ENCODE measurements around the gene LPAR6.

LPAR6 gene

DNA sequence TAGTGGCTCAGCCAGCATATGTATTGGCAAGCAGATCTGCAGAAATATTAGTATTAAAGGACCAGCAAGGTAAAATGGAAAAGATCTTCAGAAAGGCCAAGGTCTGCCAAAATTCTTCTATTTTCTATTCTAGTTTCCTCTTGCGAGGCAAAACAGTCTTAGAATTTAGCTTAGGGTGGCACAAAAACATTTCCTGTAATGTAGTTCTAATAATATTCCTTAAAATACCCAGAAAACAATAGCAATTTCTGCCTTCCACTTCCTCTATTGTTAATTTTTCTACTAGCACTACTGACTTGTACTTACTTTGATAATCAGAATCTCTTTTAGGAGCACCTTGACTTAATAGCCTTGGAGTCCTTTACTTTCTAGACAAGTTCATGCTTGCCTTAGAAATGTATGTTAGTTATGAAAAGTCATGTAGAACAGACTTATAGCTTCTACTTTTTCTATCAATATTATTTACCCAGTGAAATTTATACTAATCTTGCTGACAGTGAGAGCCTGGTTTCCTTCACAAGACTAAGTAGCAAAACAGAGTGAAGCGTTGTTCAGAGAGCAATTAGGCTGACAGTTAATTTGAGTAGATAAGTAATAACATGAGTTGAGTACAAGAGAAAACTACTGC lies 23.9 kb upstream of the LPAR6 start:
- Histone ChIP-seq H4K20me1 (ENCODE audit: insufficient read depth, low read length) (no peaks in the 10 kb centered on the region), H3K27ac (ENCODE audit: low read depth, low read length, poor library complexity, severe bottlenecking) (no peak overlapping the region), H3K27me3 (ENCODE audit: insufficient read depth, low read length) (no peaks in the 10 kb centered on the region), H3K9me3 (ENCODE audit: low read length) (no peaks in the 10 kb centered on the region), H3K79me2 (ENCODE audit: insufficient read depth, low read length) (no peaks in the 10 kb centered on the region), H2AFZ (ENCODE audit: low read length) (no peak overlapping the region), H3K36me3 (ENCODE audit: insufficient read depth, low read length) (peaks cover 3% of the 10 kb centered on the region; the same call in 1 of the 2 replicates), H3F3A (ENCODE audit: insufficient read depth, low read length) (no peaks in the 10 kb centered on the region), H3K4me3 (ENCODE audit: low read depth, low read length, poor library complexity, severe bottlenecking) (no peak overlapping the region), H3K9ac (ENCODE audit: low read length) (no peak overlapping the region), H3K9me2 (ENCODE audit: low read depth, low read length) (no peaks in the 10 kb centered on the region), H3K4me1 (ENCODE audit: insufficient read depth, low read length, severe bottlenecking) (no peaks in the 10 kb centered on the region), H3K4me2 (ENCODE audit: low read length) (no peak overlapping the region)
- TF ChIP-seq, protein P1, sequence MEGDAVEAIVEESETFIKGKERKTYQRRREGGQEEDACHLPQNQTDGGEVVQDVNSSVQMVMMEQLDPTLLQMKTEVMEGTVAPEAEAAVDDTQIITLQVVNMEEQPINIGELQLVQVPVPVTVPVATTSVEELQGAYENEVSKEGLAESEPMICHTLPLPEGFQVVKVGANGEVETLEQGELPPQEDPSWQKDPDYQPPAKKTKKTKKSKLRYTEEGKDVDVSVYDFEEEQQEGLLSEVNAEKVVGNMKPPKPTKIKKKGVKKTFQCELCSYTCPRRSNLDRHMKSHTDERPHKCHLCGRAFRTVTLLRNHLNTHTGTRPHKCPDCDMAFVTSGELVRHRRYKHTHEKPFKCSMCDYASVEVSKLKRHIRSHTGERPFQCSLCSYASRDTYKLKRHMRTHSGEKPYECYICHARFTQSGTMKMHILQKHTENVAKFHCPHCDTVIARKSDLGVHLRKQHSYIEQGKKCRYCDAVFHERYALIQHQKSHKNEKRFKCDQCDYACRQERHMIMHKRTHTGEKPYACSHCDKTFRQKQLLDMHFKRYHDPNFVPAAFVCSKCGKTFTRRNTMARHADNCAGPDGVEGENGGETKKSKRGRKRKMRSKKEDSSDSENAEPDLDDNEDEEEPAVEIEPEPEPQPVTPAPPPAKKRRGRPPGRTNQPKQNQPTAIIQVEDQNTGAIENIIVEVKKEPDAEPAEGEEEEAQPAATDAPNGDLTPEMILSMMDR (IDR thresholded peaks at IDR 0.05; ENCODE audit: low read length) = no peak
- no peak for TF ChIP-seq EZH2 (IDR thresholded peaks at IDR 0.05; ENCODE audit: borderline replicate concordance, low read length)

DNA sequence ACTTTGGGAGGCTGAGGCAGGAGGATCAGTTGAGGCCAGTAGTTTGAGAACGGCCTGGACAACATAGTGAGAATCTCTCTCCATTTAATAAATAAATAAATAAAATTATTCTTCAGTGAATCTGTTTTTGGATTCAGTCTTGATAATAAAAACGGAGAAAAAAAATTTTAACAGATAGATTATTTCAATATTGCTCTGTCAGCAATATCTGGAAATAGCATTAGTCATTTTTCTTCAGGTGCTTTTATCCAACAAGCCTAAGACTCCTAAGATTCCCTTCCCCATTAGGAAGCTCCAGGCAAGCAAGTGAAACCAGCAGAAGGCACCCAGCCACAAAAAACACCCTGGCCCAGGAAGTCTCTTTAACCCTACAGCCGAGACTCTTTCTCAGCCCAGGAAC lies 21.3 kb upstream of the LPAR6 start:
- Histone ChIP-seq H3K4me3 (ENCODE audit: low read depth, low read length, poor library complexity, severe bottlenecking) (no peak overlapping the region), H3K9me2 (ENCODE audit: low read depth, low read length) (no peaks in the 10 kb centered on the region), H4K20me1 (ENCODE audit: insufficient read depth, low read length) (no peaks in the 10 kb centered on the region), H3K4me2 (ENCODE audit: low read length) (no peak overlapping the region), H3K36me3 (ENCODE audit: insufficient read depth, low read length) (peaks cover 3% of the 10 kb centered on the region; the same call in 1 of the 2 replicates), H3K9me3 (ENCODE audit: low read length) (no peaks in the 10 kb centered on the region), H3F3A (ENCODE audit: insufficient read depth, low read length) (no peaks in the 10 kb centered on the region), H3K27me3 (ENCODE audit: insufficient read depth, low read length) (no peaks in the 10 kb centered on the region), H2AFZ (ENCODE audit: low read length) (no peak overlapping the region), H3K9ac (ENCODE audit: low read length) (no peak overlapping the region), H3K4me1 (ENCODE audit: insufficient read depth, low read length, severe bottlenecking) (peaks cover 4% of the 10 kb centered on the region), H3K79me2 (ENCODE audit: insufficient read depth, low read length) (no peaks in the 10 kb centered on the region), H3K27ac (ENCODE audit: low read depth, low read length, poor library complexity, severe bottlenecking) (no peak overlapping the region)
- no peak for TF ChIP-seq EZH2 (IDR thresholded peaks at IDR 0.05; ENCODE audit: borderline replicate concordance, low read length)
- TF ChIP-seq, protein P1 (IDR thresholded peaks at IDR 0.05; ENCODE audit: low read length) = no peak

DNA sequence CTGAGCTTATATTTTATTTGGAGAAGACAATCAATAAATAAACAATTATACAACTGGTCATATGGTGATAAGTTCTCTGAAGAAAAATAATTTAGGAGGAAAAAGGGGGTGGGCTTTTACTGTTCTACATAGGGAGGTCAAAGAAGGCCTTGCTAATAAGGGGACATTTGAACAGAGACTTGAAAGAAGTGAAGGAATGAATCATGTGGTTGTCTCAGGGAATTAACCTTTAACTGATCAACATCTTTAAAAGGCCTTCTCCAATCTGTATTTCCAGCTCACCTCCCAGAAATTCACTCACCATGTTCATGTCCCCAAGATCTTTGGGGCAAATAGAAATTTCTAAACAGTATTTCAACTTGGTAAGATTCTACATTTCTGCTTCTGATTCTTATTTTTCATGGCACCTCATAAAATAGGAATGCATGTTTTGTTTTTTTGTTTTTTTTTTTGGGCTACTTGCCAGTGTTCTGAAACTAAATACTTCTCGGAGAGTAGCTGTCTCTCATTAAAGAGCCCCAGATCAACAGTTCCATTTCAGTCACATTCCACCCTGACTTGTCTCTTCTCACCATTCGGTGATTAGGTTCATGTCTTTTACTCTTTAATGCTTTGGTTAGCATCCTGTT lies 19.2 kb upstream of the LPAR6 start:
- Histone ChIP-seq H3K27me3 (ENCODE audit: insufficient read depth, low read length) (no peaks in the 10 kb centered on the region), H3K9me2 (ENCODE audit: low read depth, low read length) (no peaks in the 10 kb centered on the region), H3K27ac (ENCODE audit: low read depth, low read length, poor library complexity, severe bottlenecking) (no peak overlapping the region), H3K4me3 (ENCODE audit: low read depth, low read length, poor library complexity, severe bottlenecking) (no peak overlapping the region), H4K20me1 (ENCODE audit: insufficient read depth, low read length) (no peaks in the 10 kb centered on the region), H3K9me3 (ENCODE audit: low read length) (no peaks in the 10 kb centered on the region), H2AFZ (ENCODE audit: low read length) (no peak overlapping the region), H3F3A (ENCODE audit: insufficient read depth, low read length) (no peaks in the 10 kb centered on the region), H3K79me2 (ENCODE audit: insufficient read depth, low read length) (no peaks in the 10 kb centered on the region), H3K4me2 (ENCODE audit: low read length) (no peak overlapping the region), H3K9ac (ENCODE audit: low read length) (no peak overlapping the region), H3K36me3 (ENCODE audit: insufficient read depth, low read length) (no peaks in the 10 kb centered on the region; the same call in none of the 2 replicates), H3K4me1 (ENCODE audit: insufficient read depth, low read length, severe bottlenecking) (peaks cover 4% of the 10 kb centered on the region)
- TF ChIP-seq, protein P1 (IDR thresholded peaks at IDR 0.05; ENCODE audit: low read length) = no peak
- TF ChIP-seq EZH2 (IDR thresholded peaks at IDR 0.05; ENCODE audit: borderline replicate concordance, low read length) = no peak

Data from OCI-LY1 (cell line).